GM12801 (cell line): Measurements from ENCODE around the gene LMBR1L.

ENCODE experiments used
- TF ChIP-seq, protein P1 (sequence below): IDR thresholded peaks from one replicate; pipeline ENCODE4 v1.5.1; 2011; ENCODE audit warnings: control low read depth; ENCODE audit not compliant: insufficient read length; ENCODE audit errors: extremely low read depth

Gene LMBR1L

GRCh38 chr12:49105504-49106084 is 5.1 kb downstream of the LMBR1L start:
- TF ChIP-seq, protein P1, sequence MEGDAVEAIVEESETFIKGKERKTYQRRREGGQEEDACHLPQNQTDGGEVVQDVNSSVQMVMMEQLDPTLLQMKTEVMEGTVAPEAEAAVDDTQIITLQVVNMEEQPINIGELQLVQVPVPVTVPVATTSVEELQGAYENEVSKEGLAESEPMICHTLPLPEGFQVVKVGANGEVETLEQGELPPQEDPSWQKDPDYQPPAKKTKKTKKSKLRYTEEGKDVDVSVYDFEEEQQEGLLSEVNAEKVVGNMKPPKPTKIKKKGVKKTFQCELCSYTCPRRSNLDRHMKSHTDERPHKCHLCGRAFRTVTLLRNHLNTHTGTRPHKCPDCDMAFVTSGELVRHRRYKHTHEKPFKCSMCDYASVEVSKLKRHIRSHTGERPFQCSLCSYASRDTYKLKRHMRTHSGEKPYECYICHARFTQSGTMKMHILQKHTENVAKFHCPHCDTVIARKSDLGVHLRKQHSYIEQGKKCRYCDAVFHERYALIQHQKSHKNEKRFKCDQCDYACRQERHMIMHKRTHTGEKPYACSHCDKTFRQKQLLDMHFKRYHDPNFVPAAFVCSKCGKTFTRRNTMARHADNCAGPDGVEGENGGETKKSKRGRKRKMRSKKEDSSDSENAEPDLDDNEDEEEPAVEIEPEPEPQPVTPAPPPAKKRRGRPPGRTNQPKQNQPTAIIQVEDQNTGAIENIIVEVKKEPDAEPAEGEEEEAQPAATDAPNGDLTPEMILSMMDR: no peak

DNA sequence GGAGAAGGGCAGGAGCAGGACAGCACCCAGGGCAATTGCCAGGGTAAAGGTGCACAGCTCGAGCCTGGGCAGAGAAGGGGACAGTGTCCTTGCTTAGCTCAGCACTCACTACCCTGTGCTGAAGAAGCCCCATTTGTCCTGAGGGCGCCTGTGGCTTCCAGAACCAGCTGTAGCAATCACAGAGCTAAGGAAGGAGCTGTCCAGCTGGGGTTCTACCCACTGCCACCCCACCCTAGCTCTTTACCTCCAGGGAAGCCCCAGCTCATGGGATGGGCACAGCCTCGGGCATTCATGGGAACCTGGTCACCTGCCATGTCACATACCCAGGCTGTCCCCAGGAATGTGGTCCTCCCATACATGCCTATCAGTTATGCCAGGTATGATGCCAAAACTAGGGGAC is 5.8 kb downstream of the LMBR1L start:
- TF ChIP-seq, protein P1: no peak

- TF ChIP-seq, protein P1: no peak
Observed at GRCh38 chr12:49100380-49100779, 10.3 kb downstream of the LMBR1L start.

- TF ChIP-seq, protein P1: no peak
Observed at GRCh38 chr12:49098703-49099102, 11.9 kb downstream of the LMBR1L start.

DNA sequence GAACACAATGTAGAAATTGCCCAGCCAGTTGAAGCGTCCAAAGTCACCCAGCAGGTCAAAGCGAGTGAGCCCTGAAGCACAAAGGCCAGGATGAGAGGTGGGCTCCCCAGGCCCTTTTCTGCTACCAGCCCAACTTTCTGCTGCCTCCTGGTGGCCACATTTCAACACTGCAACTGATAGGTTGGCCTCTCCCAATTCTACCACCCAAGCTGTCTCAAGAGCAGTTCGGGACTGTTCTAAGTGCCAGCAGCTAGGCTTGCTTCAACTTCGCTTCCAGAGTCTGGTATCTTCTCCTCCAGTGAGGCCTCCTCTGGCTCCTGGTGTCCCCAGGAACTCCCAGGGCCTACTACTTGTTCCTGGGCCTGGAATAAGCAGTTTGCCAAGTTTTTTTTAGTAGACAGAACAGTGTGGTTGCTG is 12.6 kb downstream of the LMBR1L start:
- TF ChIP-seq, protein P1: peak; percentile 42

- TF ChIP-seq, protein P1: no peak
Observed at GRCh38 chr12:49097381-49097780, 13.3 kb downstream of the LMBR1L start.

- TF ChIP-seq, protein P1: no peak
Observed at GRCh38 chr12:49094975-49095365, 15.7 kb downstream of the LMBR1L start.
